MM.1S (cell line): ENCODE measurements around the gene IL23R.

Experiments used
- DNase-seq: peaks from one replicate; pipeline ENCODE4 v3.0.0-alpha.2; 2015
- H2AFZ ChIP-seq: fragments of 300-600 bp; sonication (generic); 2 replicates; pipeline ENCODE4 v1.6.0; 2016; ENCODE audit warnings: antibody characterized with exemption, low read length
- H3F3A ChIP-seq: fragments of 300-600 bp; sonication (generic); 2 replicates; pipeline ENCODE4 v1.6.1; 2016; ENCODE audit warnings: mild to moderate bottlenecking, antibody characterized with exemption, low read length, moderate library complexity, mixed read lengths; ENCODE audit not compliant: insufficient read depth
- H3K27ac ChIP-seq: fragments of 300-600 bp; sonication (generic); 2 replicates; pipeline ENCODE4 v1.5.1; 2016; ENCODE audit warnings: mild to moderate bottlenecking, low read length
- H3K27me3 ChIP-seq: fragments of 300-600 bp; sonication (generic); replicated peaks from 2 replicates; pipeline ENCODE4 v1.6.0; 2016; ENCODE audit warnings: low read length; ENCODE audit not compliant: insufficient read depth
- H3K36me3 ChIP-seq: fragments of 300-600 bp; sonication (generic); replicated peaks from 2 replicates; pipeline ENCODE4 v1.6.1; 2016; ENCODE audit warnings: mild to moderate bottlenecking, low read length, mixed read lengths; ENCODE audit not compliant: insufficient read depth
- H3K4me1 ChIP-seq: fragments of 300-600 bp; sonication (generic); 2 replicates; pipeline ENCODE4 v1.6.1; 2016; ENCODE audit warnings: low read length, mixed read lengths
- H3K4me2 ChIP-seq: fragments of 300-600 bp; sonication (generic); 2 replicates; pipeline ENCODE4 v1.6.0; 2016; ENCODE audit warnings: low read depth, low read length
- H3K4me3 ChIP-seq: fragments of 300-600 bp; sonication (generic); 2 replicates; pipeline ENCODE4 v1.5.1; 2016; ENCODE audit warnings: low read length, mixed read lengths
- H3K79me2 ChIP-seq: fragments of 300-600 bp; sonication (generic); 2 replicates; pipeline ENCODE4 v1.6.1; 2016; ENCODE audit warnings: mixed run types, low read length, mixed read lengths
- H3K9ac ChIP-seq: fragments of 300-600 bp; sonication (generic); 2 replicates; pipeline ENCODE4 v1.6.1; 2016; ENCODE audit warnings: low read length, mixed read lengths
- H3K9me2 ChIP-seq: fragments of 300-600 bp; sonication (generic); replicated peaks from 2 replicates; pipeline ENCODE4 v1.6.1; 2016; ENCODE audit warnings: mild to moderate bottlenecking, low read length, mixed read lengths; ENCODE audit not compliant: insufficient read depth
- H3K9me3 ChIP-seq: fragments of 300-600 bp; sonication (generic); replicated peaks from 2 replicates; pipeline ENCODE4 v1.6.1; 2016; ENCODE audit warnings: mild to moderate bottlenecking, low read length, mixed read lengths; ENCODE audit not compliant: insufficient read depth
- H4K20me1 ChIP-seq: fragments of 300-600 bp; sonication (generic); 2 replicates; pipeline ENCODE4 v1.6.1; 2016; ENCODE audit warnings: mild to moderate bottlenecking, low read length, moderate library complexity, mixed read lengths; ENCODE audit not compliant: insufficient read depth
- EZH2 ChIP-seq: fragments of 300-600 bp; sonication (generic); optimal IDR thresholded peaks from 2 replicates; pipeline ENCODE3; 2017; ENCODE audit warnings: low read depth, mild to moderate bottlenecking, antibody characterized with exemption, low read length, mixed read lengths
- EZH2phosphoT487 ChIP-seq: fragments of 300-600 bp; sonication (generic); IDR thresholded peaks from 2 replicates; pipeline ENCODE4 v1.6.1; 2018; ENCODE audit warnings: antibody characterized with exemption, low read length
- TF ChIP-seq, protein P1 (sequence below): fragments of 300-600 bp; sonication (generic); IDR thresholded peaks from 2 replicates; pipeline ENCODE4 v1.5.1; 2016; ENCODE audit warnings: antibody characterized with exemption, low read length, mixed read lengths

IL23R gene

DNA sequence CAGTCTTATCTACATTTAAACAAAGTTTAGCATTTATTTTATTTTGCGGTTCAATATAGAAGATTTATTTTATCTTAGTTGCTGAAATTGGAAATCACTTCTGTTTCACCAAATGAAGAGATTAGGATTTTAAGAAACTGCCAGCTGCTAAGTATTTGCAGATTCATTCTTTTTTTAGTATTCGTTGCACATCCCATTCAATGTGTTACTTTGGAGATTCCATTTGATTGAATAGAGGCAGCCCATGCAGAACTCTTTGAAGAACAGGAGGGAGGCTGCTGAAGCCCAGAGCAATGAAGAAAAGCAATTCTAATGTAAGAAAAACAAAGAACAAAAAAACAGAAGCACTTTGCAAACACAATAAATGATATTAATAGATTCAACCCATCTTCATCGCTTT is 102.8 kb downstream of the IL23R start:
- H3K9me2 ChIP-seq, result no peaks in the 10 kb centered on the region
- no peak for TF ChIP-seq EZH2phosphoT487
- TF ChIP-seq, protein P1, sequence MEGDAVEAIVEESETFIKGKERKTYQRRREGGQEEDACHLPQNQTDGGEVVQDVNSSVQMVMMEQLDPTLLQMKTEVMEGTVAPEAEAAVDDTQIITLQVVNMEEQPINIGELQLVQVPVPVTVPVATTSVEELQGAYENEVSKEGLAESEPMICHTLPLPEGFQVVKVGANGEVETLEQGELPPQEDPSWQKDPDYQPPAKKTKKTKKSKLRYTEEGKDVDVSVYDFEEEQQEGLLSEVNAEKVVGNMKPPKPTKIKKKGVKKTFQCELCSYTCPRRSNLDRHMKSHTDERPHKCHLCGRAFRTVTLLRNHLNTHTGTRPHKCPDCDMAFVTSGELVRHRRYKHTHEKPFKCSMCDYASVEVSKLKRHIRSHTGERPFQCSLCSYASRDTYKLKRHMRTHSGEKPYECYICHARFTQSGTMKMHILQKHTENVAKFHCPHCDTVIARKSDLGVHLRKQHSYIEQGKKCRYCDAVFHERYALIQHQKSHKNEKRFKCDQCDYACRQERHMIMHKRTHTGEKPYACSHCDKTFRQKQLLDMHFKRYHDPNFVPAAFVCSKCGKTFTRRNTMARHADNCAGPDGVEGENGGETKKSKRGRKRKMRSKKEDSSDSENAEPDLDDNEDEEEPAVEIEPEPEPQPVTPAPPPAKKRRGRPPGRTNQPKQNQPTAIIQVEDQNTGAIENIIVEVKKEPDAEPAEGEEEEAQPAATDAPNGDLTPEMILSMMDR, result no peak
- no peak for TF ChIP-seq EZH2

DNA sequence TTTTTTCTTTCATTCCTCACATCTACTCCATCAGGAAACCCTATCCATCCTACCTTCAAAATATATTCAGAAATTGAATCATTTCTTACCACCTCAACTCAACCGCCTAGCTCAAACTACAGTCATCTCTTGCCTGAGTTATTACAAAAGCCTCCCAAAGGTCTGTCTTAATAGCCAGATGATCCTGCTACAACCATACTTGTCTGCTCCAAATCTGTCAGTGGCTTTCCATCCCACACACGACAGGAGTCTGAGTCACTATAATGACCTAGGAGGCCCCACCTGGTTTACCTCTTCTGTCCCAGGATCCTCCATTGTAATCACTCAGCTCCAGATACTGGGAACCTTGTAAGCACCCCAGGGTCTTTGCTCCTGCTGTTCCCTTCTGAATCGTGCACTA is 104.3 kb downstream of the IL23R start:
- no peaks in the 10 kb centered on the region for H3K27me3 ChIP-seq

More for the DNA sequence above, 102.8 kb downstream of the IL23R start:
- H3K4me2 ChIP-seq, result no peak overlapping the region
- H3K79me2 ChIP-seq, result no peaks in the 10 kb centered on the region
- DNase-seq, result no peak
- H3K27ac ChIP-seq, result no peak overlapping the region
- H3F3A ChIP-seq, result 0 out of 2 replicates have a peak, but pooled peaks cover 3% of the 10 kb centered on the region
- no peak overlapping the region for H3K4me3 ChIP-seq
- H4K20me1 ChIP-seq, result no peaks in the 10 kb centered on the region
- H3K9ac ChIP-seq, result no peak overlapping the region
- H3K9me3 ChIP-seq, result no peaks in the 10 kb centered on the region
- H3K27me3 ChIP-seq, result no peaks in the 10 kb centered on the region
- no peaks in the 10 kb centered on the region for H3K36me3 ChIP-seq
- no peak overlapping the region for H2AFZ ChIP-seq
- H3K4me1 ChIP-seq, result peaks cover 11% of the 10 kb centered on the region

DNA sequence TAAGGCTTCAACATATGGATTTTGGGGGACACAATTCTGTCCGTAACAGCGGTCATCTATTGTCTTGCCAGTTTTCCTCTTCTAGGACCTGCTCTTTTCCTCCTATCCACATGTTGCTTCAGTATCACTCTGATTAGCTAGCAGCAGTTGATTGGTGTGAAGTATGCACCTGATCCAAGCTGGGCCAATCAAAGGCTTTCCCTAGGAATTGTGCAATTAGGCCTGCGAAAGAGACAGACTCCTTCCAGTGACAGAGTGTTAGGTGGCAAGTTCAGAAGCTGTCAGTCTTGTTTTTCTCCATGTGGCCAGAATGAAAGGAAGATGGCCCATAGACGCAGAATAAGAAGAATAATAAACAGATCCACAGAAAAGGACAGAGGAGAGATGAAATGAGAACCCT is 107.3 kb downstream of the IL23R start:
- no peaks in the 10 kb centered on the region for H3K4me1 ChIP-seq
- no peak overlapping the region for H3K4me2 ChIP-seq
- no peak overlapping the region for H3K27ac ChIP-seq
- no peak overlapping the region for H3K4me3 ChIP-seq
- no peaks in the 10 kb centered on the region for H3K79me2 ChIP-seq
- no peaks in the 10 kb centered on the region for H3K27me3 ChIP-seq
- no peak overlapping the region for H2AFZ ChIP-seq
- H3K9me3 ChIP-seq, result no peaks in the 10 kb centered on the region
- H3K9me2 ChIP-seq, result no peaks in the 10 kb centered on the region
- no peak for DNase-seq
- TF ChIP-seq EZH2phosphoT487 (no peak), EZH2 (no peak)
- TF ChIP-seq, protein P1, result no peak
- no peak overlapping the region for H3K9ac ChIP-seq
- no peaks in the 10 kb centered on the region for H3K36me3 ChIP-seq
- H4K20me1 ChIP-seq, result no peaks in the 10 kb centered on the region
- H3F3A ChIP-seq, result no peaks in the 10 kb centered on the region

More for the DNA sequence above, 104.3 kb downstream of the IL23R start:
- H3F3A ChIP-seq, result no peaks in the 10 kb centered on the region
- no peaks in the 10 kb centered on the region for H3K9me3 ChIP-seq
- DNase-seq, result no peak
- no peak overlapping the region for H3K4me2 ChIP-seq
- H3K4me1 ChIP-seq, result no peaks in the 10 kb centered on the region
- no peak overlapping the region for H3K9ac ChIP-seq
- TF ChIP-seq, protein P1, result no peak
- TF ChIP-seq EZH2 (no peak), EZH2phosphoT487 (no peak)
- no peaks in the 10 kb centered on the region for H3K9me2 ChIP-seq
- no peak overlapping the region for H2AFZ ChIP-seq
- H3K4me3 ChIP-seq, result no peak overlapping the region
- H3K36me3 ChIP-seq, result no peaks in the 10 kb centered on the region
- H3K79me2 ChIP-seq, result no peaks in the 10 kb centered on the region
- H4K20me1 ChIP-seq, result no peaks in the 10 kb centered on the region
- no peak overlapping the region for H3K27ac ChIP-seq
